HEK293T (cell line): Measurements from ENCODE around the gene TRMT11.

Source experiments
- BHLHE40 ChIP-seq: fragments of 450-650 bp; IDR thresholded peaks from 2 replicates; pipeline ENCODE4 v1.6.1; 2016; ENCODE audit warnings: mild to moderate bottlenecking, moderate library complexity, borderline replicate concordance
- FOXA1 ChIP-seq: fragments of 450-650 bp; IDR thresholded peaks from 2 replicates; pipeline ENCODE4 v1.6.1; 2016; ENCODE audit warnings: mild to moderate bottlenecking
- FOXK2 ChIP-seq: fragments of 450-650 bp; IDR thresholded peaks from 2 replicates; pipeline ENCODE4 v1.6.1; 2016; ENCODE audit warnings: mild to moderate bottlenecking
- FOXM1 ChIP-seq: fragments of 450-650 bp; IDR thresholded peaks from 2 replicates; pipeline ENCODE4 v1.6.1; 2017; ENCODE audit warnings: mild to moderate bottlenecking, borderline replicate concordance
- HDGF ChIP-seq: fragments of 450-650 bp; IDR thresholded peaks from 2 replicates; pipeline ENCODE4 v1.6.1; 2017; ENCODE audit warnings: antibody characterized with exemption, borderline replicate concordance
- SP1 ChIP-seq: fragments of 450-650 bp; IDR thresholded peaks from 2 replicates; pipeline ENCODE4 v1.6.1; 2017
- SUZ12 ChIP-seq: fragments of 450-650 bp; IDR thresholded peaks from 2 replicates; pipeline ENCODE4 v1.6.1; 2016; ENCODE audit warnings: mild to moderate bottlenecking
- ZNF384 ChIP-seq: fragments of 450-650 bp; IDR thresholded peaks from 2 replicates; pipeline ENCODE4 v1.6.1; 2016
- TF ChIP-seq, protein P1 (sequence below): fragments of 450-650 bp; IDR thresholded peaks from 2 replicates; pipeline ENCODE4 v1.6.1; 2016

DNA sequence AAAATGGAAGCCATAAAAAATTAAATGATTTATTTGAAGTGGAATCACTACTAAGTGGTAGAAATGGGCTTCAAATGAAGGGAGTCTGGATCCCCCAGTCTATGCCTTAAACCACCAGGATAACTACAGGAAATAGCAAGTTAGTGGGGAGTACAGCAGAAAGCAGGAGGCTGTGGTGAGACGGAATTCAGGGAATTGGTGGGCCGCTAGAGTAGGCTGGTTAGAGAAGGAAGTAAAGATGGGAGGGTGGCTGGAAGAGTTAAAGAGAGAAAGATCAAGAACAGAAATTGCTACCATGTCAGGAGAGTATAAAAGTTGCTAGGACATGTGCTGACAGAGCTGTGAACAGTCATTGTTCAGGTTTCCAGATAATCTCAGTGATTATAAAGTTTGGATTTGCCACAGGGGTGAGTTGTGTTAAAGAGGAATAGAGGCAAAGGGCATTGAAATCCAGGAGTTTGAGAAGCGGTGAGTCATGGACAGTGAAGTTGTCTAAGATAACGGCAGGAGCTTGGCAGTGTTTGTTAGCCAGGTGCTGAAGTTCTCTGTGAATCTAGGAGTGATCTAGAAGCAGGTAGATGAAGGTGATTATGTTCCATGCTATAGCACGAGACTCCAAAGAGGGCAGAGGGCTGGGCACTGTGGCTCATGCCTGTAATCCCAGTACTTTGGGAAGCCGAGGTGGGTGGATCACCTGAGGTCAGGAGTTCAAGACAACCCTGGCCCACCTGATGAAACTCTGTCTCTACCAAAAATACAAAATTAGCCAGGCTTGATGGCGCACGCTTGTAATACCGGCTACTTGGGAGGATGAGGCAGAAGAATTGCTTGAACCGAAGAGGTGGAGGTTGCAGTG, 43.4 kb upstream of the TRMT11 start:
- no peak for TF ChIP-seq BHLHE40
- no peak for TF ChIP-seq SUZ12
- no peak for TF ChIP-seq SP1
- TF ChIP-seq FOXA1, result no peak
- TF ChIP-seq ZNF384, result no peak
- TF ChIP-seq FOXK2, result no peak
- no peak for TF ChIP-seq HDGF
- TF ChIP-seq, protein P1, sequence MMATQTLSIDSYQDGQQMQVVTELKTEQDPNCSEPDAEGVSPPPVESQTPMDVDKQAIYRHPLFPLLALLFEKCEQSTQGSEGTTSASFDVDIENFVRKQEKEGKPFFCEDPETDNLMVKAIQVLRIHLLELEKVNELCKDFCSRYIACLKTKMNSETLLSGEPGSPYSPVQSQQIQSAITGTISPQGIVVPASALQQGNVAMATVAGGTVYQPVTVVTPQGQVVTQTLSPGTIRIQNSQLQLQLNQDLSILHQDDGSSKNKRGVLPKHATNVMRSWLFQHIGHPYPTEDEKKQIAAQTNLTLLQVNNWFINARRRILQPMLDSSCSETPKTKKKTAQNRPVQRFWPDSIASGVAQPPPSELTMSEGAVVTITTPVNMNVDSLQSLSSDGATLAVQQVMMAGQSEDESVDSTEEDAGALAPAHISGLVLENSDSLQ, result no peak
- no peak for TF ChIP-seq FOXM1
